IPS-NIHi11 (cell line): ENCODE measurements around the gene SAMD1.
A peak's percentile ranks its signal among the peaks of the same experiment; 100 is the strongest.

Experiments
- DNase-seq: peaks from one replicate; pipeline ENCODE4 v3.0.0; 2012; ENCODE audit warnings: mixed read lengths, low spot score

SAMD1 gene

DNA sequence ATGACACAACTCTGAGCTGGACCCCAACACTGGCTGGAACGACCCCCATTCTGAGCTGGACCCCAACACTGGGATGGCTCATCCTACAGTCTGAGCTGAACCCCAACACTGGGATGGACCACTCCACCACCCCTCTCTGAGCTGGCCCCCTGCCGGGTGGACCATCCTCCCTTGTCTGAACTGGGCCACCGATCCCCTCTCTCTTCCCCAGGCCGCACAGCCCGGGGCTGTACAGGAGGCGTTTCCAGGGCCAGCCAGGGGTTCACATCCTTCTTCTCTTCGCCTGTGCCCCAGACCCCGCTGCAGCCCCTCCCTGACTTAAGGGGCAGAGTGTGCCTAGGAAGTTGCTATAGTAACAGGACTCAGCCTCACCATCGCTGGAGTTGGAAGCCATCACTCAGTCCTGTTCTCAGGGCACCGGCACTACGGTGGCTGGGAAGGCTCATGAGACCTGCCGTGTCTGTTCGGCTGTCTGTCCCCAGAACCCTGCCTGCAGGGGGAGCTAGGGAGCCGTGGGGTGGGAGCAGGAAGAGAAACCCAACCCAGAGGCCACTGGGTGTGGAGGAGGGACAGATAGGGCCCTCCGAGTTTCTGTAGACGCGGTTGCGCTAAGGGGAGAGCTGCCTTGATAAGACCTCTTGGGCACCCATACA lies 23.3 kb upstream of the SAMD1 start:
- DNase-seq = no peak

- DNase-seq = no peak
Observed at GRCh38 chr19:14112809-14113385, 22.3 kb upstream of the SAMD1 start.

- no peak for DNase-seq
Observed at GRCh38 chr19:14112051-14112808, 21.7 kb upstream of the SAMD1 start.

- DNase-seq = no peak
Observed at GRCh38 chr19:14111486-14111885, 20.9 kb upstream of the SAMD1 start.

GRCh38 chr19:14110650-14111049 lies 20.1 kb upstream of the SAMD1 start:
- no peak for DNase-seq

GRCh38 chr19:14107581-14108461 lies 17.3 kb upstream of the SAMD1 start:
- no peak for DNase-seq

DNA sequence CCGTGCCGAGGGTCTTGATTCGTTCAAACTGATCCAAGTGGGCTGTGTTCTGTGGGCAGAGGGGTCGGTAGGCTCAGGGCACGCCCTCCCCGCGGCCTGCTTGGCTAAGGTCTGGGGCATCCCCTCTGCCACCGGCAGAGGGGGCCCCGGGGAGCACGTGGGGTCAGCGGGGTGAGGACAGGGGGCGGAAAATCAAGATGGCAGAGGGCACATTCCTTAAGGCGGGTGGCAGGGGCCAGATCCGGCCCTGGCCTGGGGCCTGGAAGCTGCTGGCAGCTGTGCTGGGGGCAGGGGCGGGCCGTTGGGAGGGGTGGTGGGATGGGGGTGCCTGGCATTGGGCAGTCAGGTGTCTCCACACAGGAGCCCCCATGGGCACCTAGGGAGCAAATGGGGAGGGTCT lies 16.3 kb upstream of the SAMD1 start:
- no peak for DNase-seq

- no peak for DNase-seq
Observed at GRCh38 chr19:14105680-14106079, 15.1 kb upstream of the SAMD1 start.

DNA sequence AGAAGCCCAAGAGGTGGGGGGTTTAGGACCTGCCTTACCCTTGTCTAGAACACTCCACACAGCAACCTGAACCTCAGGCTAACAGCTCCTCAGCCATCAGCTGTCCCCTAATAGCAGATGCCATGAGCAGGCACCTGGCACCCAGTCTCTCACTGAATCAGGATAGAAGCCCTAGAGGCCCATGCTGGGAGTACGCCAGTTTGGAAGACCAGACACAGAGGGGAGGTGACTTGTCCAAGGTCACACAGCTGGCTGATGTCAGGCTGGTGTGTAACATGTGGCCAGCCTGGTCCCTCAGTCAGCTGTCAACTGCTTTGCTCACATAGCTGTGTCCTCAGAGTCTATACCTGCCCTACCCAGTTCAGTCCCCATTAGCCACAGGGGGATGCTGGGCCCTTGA lies 12.8 kb upstream of the SAMD1 start:
- no peak for DNase-seq

DNA sequence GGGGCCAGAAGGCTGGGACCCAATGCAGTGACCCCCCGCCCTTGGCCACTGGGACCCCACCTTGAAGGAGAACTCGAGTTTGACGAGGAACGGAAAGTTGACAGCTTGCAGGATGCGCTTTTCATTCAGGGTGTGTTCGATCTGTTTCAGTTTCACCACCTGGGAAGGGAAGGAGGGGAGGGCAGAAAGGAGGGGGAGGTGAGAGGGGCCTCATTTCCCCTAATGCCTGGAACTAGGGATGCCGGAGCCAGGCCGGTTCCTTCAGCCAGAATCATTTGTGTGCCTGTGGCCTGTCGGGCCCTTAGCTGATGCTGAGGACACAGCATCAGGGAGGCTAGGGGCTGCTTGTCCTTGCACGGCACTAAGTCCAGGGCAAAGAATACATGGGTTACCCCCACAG lies 12.2 kb upstream of the SAMD1 start:
- DNase-seq = no peak

GRCh38 chr19:14102102-14102696 lies 11.6 kb upstream of the SAMD1 start:
- no peak for DNase-seq

- no peak for DNase-seq
Observed at GRCh38 chr19:14101003-14101545, 10.5 kb upstream of the SAMD1 start.

GRCh38 chr19:14097532-14098151 lies 7.1 kb upstream of the SAMD1 start:
- DNase-seq = no peak

DNA sequence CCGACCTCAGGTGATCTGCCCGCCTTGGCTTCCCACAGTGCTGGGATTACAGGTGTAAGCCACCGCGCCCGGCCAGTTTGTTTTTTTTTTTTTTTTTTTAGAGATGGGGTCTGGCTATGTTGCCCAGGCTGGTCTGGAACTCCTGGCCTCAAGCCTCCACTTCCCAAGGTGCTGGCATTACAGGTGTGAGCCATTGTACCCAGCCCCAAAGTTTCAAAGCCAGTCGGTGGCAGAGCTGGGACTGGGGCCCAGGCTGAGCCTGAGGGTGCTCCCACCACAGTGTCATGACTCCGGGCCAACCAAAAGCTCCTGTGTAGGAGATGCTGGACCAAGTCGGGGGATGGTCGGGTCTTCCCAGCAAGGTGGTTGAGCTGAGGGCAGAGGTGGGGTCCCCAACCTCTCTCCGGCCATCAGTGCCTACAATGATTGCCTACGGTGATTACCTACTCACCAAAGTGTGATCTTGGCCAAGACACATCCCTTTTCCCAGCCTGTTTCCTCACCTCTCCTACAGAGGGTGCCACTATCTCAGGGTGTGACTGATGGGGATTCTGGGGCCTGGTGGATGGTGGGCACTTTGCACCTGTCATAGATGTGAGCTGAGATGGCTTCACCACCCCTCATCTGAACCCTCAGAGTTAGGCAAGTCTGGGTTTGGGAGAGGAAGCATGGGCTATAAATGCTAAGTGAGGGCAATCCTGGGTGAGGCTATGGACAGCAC lies 5.9 kb upstream of the SAMD1 start:
- no peak for DNase-seq

DNA sequence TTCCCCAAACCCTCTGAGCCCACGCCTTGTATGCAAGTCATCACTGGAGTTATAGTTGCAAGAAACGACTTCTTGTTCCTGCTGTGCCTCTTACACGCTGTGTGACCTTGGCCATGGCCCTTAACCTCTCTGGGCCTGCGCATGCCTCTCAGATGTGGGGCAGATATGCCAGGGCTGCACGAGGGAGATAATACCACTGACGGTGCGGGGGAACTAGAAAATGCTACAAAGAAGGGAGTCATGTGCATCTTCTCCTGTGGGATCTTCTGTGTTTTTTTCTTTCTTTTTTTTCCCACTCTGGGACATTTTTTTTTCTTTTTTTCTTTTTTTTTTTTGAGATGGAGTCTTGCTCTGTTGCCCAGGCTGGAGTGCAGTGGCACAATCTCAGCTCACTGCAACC lies 4.3 kb upstream of the SAMD1 start:
- no peak for DNase-seq

- DNase-seq = no peak
Observed at GRCh38 chr19:14093117-14093823, 2.7 kb upstream of the SAMD1 start.

- DNase-seq = no peak
Observed at GRCh38 chr19:14091813-14092462, 1.4 kb upstream of the SAMD1 start.

DNA sequence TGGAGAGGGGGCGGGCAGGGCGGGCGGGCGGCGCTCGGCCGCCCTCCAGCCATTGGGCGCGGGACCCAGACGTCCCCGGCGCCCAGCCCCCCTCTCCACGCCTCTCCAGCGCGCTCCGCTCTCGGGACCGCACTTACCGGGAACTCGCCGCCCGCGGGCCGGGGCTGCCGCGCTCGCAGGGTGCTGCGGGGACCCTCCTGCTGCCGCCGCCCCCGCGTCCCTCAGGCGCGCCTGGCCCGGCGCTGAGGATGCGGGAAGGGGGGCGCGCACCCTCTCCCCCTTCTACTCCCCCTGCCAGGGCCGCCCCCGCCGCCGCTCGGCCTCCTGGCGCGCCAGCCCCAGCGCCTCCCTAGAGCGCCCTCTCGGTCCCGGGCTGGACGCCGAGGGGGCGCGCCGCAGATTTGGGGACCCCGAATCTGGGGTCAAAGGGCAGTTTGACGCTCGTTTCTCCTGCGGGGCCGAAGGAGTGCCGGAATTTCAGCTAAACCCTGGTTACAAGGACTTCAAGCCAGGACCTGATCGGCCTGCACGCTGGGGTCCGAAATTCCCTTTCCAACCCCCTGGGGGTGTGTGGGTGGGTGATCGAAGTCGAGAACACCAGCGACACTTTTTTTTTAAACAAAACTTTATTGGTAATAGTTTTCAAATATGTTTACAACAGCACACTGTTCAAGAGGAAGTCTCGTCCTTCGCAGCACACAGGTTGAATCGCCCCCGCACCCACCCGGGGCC lies 696 bp upstream of the SAMD1 start:
- DNase-seq = peak; percentile 92
